Astrocyte of the cerebellum (primary cell): ENCODE results near the gene KIAA1191.
"Not testable (repeated sequence)": the region's sequence is repeated elsewhere in the genome, so short reads cannot be mapped to it uniquely, and the experiment has no call there.

Experiments
- DNase-seq: peaks from one replicate; pipeline ENCODE4 v3.0.0-alpha.2; 2011; ENCODE audit warnings: low read depth
- H3K4me3 ChIP-seq: 2 replicates; pipeline ENCODE4 v1.5.1; 2011; ENCODE audit warnings: mild to moderate bottlenecking, low read depth, low read length, moderate library complexity
- CTCF ChIP-seq: IDR thresholded peaks from 2 replicates; pipeline ENCODE4 v1.5.1; 2012; ENCODE audit warnings: low read length, low read depth, moderate library complexity, mild to moderate bottlenecking; ENCODE audit errors: missing control alignments
- in situ Hi-C: cut with HindIII; loops from 2 replicates; pipeline ENCODE4 v1.10.0; 2017; ENCODE audit warnings: low sequenced_read_pairs

KIAA1191 gene

GRCh38 chr5:176317534-176318374 lies 43.8 kb downstream of the KIAA1191 start:
- no peak for TF ChIP-seq CTCF
- H3K4me3 ChIP-seq: no peak overlapping the region
- DNase-seq: no peak
- in situ Hi-C loops: no loop called here

- in situ Hi-C loops, H3K4me3 ChIP-seq, DNase-seq: not testable (repeated sequence)
Measured at GRCh38 chr5:176305356-176305755, 56.2 kb downstream of the KIAA1191 start.
